HG03457 (cell line): ENCODE results near the gene RAPSN.

Experiments used
- ATAC-seq: cut with Tn5 transposase; IDR thresholded peaks from one replicate; pipeline ENCODE4 v1.9.1; 2021; ENCODE audit warnings: moderate number of reproducible peaks; ENCODE audit not compliant: unreplicated experiment

Gene RAPSN

GRCh38 chr11:47435687-47436086 is 13.2 kb downstream of the RAPSN start:
- ATAC-seq: no peak

GRCh38 chr11:47434011-47434786 is 14.7 kb downstream of the RAPSN start:
- no peak for ATAC-seq

GRCh38 chr11:47433157-47433556 is 15.8 kb downstream of the RAPSN start:
- ATAC-seq: no peak

GRCh38 chr11:47431356-47432083 is 17.4 kb downstream of the RAPSN start:
- no peak for ATAC-seq

- ATAC-seq: no peak
Observed at GRCh38 chr11:47430524-47430923, 18.4 kb downstream of the RAPSN start.

GRCh38 chr11:47426062-47426956 is 22.6 kb downstream of the RAPSN start, which contains the start of gene PSMC3:
TSS of gene PSMC3 (minus strand) at chr11:47426439. CDS start at chr11:47426279, 160 bp downstream.
- peak; percentile 69 for ATAC-seq

GRCh38 chr11:47425611-47426010 is 23.3 kb downstream of the RAPSN start:
- ATAC-seq: no peak

- no peak for ATAC-seq
Observed at GRCh38 chr11:47418454-47419259, 30.3 kb downstream of the RAPSN start.

GRCh38 chr11:47417712-47418111 is 31.2 kb downstream of the RAPSN start:
- ATAC-seq: no peak

- no peak for ATAC-seq
Observed at GRCh38 chr11:47415949-47416472, 32.9 kb downstream of the RAPSN start.

- no peak for ATAC-seq
Observed at GRCh38 chr11:47415091-47415854, 33.7 kb downstream of the RAPSN start.

- ATAC-seq: no peak
Observed at GRCh38 chr11:47414685-47415070, 34.3 kb downstream of the RAPSN start.

- no peak for ATAC-seq
Observed at GRCh38 chr11:47413908-47414684, 34.8 kb downstream of the RAPSN start.

GRCh38 chr11:47413351-47413750 is 35.6 kb downstream of the RAPSN start:
- no peak for ATAC-seq

- ATAC-seq: no peak
Observed at GRCh38 chr11:47411884-47412746, 36.8 kb downstream of the RAPSN start.

GRCh38 chr11:47410370-47411264 is 38.3 kb downstream of the RAPSN start:
- ATAC-seq: no peak
